ENCODE results near the gene RFX2. TPM values are rescaled to one million over a fixed set of nuclear protein-coding genes. Genes with fewer than 3 reads are reported as not detected.

The RFX2 gene
- total and polyA plus RNA-seq, 4 donors: 0.67 to 5.1 (median 2.8) TPM

DNA sequence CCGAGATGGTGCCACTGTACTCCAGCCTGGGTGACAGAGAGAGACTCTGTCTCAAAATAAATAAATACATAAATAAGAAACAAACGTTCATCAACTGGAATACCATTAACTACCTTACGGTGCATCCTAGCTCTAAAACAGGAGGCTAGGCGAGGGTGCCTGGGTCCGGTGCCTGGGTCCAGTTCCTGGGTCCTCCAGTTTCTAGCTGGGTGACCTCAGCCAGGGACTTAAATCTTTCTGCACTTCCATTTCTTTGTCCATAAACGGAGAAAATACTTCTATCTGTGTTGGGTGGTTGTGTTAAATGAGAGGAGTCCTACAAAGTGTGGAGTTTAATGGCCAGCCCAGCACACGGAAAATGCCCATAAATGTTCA lies 34.0 kb downstream of the RFX2 start:
- H3K9me3 ChIP-seq (ENCODE audit: control insufficient read depth in 4 of 4, low read length in 3 of 4): no peaks in the 10 kb centered on the region
- H3K27ac ChIP-seq (ENCODE audit: low read depth in 1 of 2, low read length in 2 of 2): no peak overlapping the region
- H3K9ac ChIP-seq (ENCODE audit: low read depth in 1 of 2, low read length in 2 of 2): no peak overlapping the region
- TF ChIP-seq, protein P1, sequence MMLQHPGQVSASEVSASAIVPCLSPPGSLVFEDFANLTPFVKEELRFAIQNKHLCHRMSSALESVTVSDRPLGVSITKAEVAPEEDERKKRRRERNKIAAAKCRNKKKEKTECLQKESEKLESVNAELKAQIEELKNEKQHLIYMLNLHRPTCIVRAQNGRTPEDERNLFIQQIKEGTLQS (IDR thresholded peaks at IDR 0.05): no peak
- no peak for TF ChIP-seq FOXA2 (IDR thresholded peaks at IDR 0.05)
- no peak for TF ChIP-seq JUND (IDR thresholded peaks at IDR 0.05)
- no peak for TF ChIP-seq TAF1 (conservative IDR thresholded peaks at IDR 0.05)
- no peak for TF ChIP-seq GABPA (IDR thresholded peaks at IDR 0.05 in 1 of 2, conservative IDR thresholded peaks at IDR 0.05 in 1 of 2)
- TF ChIP-seq YY1 (IDR thresholded peaks at IDR 0.05): no peak
- TF ChIP-seq, protein P2, sequence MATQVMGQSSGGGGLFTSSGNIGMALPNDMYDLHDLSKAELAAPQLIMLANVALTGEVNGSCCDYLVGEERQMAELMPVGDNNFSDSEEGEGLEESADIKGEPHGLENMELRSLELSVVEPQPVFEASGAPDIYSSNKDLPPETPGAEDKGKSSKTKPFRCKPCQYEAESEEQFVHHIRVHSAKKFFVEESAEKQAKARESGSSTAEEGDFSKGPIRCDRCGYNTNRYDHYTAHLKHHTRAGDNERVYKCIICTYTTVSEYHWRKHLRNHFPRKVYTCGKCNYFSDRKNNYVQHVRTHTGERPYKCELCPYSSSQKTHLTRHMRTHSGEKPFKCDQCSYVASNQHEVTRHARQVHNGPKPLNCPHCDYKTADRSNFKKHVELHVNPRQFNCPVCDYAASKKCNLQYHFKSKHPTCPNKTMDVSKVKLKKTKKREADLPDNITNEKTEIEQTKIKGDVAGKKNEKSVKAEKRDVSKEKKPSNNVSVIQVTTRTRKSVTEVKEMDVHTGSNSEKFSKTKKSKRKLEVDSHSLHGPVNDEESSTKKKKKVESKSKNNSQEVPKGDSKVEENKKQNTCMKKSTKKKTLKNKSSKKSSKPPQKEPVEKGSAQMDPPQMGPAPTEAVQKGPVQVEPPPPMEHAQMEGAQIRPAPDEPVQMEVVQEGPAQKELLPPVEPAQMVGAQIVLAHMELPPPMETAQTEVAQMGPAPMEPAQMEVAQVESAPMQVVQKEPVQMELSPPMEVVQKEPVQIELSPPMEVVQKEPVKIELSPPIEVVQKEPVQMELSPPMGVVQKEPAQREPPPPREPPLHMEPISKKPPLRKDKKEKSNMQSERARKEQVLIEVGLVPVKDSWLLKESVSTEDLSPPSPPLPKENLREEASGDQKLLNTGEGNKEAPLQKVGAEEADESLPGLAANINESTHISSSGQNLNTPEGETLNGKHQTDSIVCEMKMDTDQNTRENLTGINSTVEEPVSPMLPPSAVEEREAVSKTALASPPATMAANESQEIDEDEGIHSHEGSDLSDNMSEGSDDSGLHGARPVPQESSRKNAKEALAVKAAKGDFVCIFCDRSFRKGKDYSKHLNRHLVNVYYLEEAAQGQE (IDR thresholded peaks at IDR 0.05): no peak
- H3K4me1 ChIP-seq (ENCODE audit: control insufficient read depth in 4 of 4, insufficient read depth in 4 of 4, low read length in 3 of 4): peaks cover 2 to 9% (median 8%) of the 10 kb centered on the region in 4 donors
- H3K36me3 ChIP-seq (ENCODE audit: control insufficient read depth in 4 of 4, insufficient read depth in 3 of 4, low read depth in 1 of 4, low read length in 3 of 4): no peaks in the 10 kb centered on the region
- WGBS: 93% methylated on average over 7 of the region's 7 CpGs
- no peak overlapping the region for H3K4me3 ChIP-seq (ENCODE audit: low read depth in 1 of 3, low read length in 3 of 3)
- DNase-seq (ENCODE audit: low spot score): no peak
- H3K27me3 ChIP-seq (ENCODE audit: control insufficient read depth in 4 of 4, insufficient read depth in 4 of 4, low read length in 3 of 4): no peaks in the 10 kb centered on the region

DNA sequence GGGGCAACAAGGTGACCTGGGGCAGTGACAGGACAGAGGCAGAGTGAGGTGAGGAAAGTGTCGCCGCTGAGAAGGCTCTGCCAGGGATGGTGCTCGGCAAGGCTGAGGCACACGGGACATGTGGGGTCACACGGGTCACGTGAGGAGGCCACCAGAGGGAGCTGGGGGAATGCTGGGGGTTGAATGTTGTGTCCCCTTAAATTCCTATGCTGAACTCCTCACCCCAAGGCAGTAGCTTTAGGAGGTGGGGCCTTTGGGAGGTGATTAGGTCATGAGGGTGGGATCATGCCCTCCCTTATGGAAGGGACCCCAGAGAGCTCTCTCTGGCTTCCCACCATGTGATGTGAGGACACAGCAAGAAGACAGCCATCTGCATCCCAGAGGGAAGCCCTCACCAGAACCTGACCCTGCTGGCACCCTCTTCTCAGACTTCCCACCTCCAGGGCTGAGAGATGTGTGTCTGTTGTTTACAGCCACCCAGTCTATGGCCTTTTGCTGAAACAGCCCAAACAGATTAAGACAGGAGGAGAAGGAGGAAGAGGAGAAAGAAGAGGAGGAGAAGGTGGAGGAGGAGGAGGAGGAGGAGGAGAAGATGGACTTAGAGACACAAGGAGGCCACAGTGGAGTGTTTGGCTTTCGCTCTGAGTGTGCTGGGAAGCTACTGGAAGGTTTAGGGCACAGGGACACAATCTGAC lies 35.4 kb downstream of the RFX2 start:
- 87% methylated on average over 7 of the region's 7 CpGs for WGBS
- no peaks in the 10 kb centered on the region for H3K9me3 ChIP-seq (ENCODE audit: control insufficient read depth in 4 of 4, low read length in 3 of 4)
- peaks cover 2 to 9% (median 8%) of the 10 kb centered on the region in 4 donors for H3K4me1 ChIP-seq (ENCODE audit: control insufficient read depth in 4 of 4, insufficient read depth in 4 of 4, low read length in 3 of 4)
- H3K27me3 ChIP-seq (ENCODE audit: control insufficient read depth in 4 of 4, insufficient read depth in 4 of 4, low read length in 3 of 4): no peaks in the 10 kb centered on the region
- no peaks in the 10 kb centered on the region for H3K36me3 ChIP-seq (ENCODE audit: control insufficient read depth in 4 of 4, insufficient read depth in 3 of 4, low read depth in 1 of 4, low read length in 3 of 4)
- H3K9ac ChIP-seq (ENCODE audit: low read depth in 1 of 2, low read length in 2 of 2): no peak overlapping the region
- H3K4me3 ChIP-seq (ENCODE audit: low read depth in 1 of 3, low read length in 3 of 3): no peak overlapping the region
- H3K27ac ChIP-seq (ENCODE audit: low read depth in 1 of 2, low read length in 2 of 2): no peak overlapping the region
- DNase-seq (ENCODE audit: low spot score): no peak
- TF ChIP-seq, protein P3, sequence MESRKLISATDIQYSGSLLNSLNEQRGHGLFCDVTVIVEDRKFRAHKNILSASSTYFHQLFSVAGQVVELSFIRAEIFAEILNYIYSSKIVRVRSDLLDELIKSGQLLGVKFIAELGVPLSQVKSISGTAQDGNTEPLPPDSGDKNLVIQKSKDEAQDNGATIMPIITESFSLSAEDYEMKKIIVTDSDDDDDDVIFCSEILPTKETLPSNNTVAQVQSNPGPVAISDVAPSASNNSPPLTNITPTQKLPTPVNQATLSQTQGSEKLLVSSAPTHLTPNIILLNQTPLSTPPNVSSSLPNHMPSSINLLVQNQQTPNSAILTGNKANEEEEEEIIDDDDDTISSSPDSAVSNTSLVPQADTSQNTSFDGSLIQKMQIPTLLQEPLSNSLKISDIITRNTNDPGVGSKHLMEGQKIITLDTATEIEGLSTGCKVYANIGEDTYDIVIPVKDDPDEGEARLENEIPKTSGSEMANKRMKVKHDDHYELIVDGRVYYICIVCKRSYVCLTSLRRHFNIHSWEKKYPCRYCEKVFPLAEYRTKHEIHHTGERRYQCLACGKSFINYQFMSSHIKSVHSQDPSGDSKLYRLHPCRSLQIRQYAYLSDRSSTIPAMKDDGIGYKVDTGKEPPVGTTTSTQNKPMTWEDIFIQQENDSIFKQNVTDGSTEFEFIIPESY (IDR thresholded peaks at IDR 0.05): no peak
- TF ChIP-seq HNF4G (IDR thresholded peaks at IDR 0.05): no peak
- TF ChIP-seq RXRA (IDR thresholded peaks at IDR 0.05): no peak
- TF ChIP-seq NR2F2 (IDR thresholded peaks at IDR 0.05): no peak
- TF ChIP-seq FOXA2 (IDR thresholded peaks at IDR 0.05): no peak
- no peak for TF ChIP-seq FOXA1 (IDR thresholded peaks at IDR 0.05)
